ENCODE results near the gene AKR1B1.

Gene AKR1B1

DNA sequence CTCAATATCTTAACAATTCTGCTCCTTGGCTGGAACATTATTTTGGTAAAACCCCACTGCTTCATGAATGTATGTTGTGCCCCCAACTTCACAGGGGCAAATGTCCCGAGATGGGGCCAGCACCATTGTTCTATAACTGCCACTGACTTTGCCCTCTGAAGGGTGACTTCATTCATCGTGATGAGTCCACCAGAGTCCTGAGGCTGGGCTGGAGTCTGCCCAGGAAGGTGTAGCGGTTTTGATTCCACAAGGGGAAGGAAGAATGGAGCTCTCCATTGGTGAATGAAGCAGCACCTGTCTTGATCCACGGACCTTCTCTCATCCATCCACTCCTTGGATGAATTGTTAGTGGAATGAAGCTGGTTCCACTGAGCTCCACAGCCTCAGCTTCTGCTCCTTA is 18.4 kb downstream of the AKR1B1 start (continued):
- TF ChIP-seq, protein P1, sequence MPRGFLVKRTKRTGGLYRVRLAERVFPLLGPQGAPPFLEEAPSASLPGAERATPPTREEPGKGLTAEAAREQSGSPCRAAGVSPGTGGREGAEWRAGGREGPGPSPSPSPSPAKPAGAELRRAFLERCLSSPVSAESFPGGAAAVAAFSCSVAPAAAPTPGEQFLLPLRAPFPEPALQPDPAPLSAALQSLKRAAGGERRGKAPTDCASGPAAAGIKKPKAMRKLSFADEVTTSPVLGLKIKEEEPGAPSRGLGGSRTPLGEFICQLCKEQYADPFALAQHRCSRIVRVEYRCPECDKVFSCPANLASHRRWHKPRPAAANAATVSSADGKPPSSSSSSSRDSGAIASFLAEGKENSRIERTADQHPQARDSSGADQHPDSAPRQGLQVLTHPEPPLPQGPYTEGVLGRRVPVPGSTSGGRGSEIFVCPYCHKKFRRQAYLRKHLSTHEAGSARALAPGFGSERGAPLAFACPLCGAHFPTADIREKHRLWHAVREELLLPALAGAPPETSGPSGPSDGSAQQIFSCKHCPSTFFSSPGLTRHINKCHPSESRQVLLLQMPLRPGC (tag by site-specific recombination; IDR thresholded peaks at IDR 0.05), result no peak
- no peak for TF ChIP-seq ZFP69B (tag by site-specific recombination; IDR thresholded peaks at IDR 0.05)

DNA sequence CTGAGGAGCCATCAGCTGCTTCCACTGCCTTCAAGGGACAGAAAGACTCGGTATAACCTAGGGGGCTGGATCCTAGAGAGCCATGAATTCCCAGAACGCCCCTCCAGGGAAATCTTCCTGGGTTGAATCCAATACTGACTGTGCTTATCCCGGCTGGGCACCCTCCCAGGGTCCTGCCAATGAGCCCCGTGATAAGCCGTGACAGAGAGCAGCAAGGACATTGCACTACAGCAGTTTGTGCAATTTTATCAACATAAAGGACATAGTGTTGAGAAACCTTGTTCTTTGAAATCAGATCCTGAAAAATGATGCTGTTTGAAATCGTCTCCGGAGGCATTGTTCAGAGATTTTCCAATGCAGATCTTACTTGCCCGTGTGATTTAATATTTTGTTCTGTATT is 18.8 kb downstream of the AKR1B1 start:
- Histone ChIP-seq H3K9me3 (ENCODE audit: control insufficient read depth, insufficient read depth, low read depth, low read length) (no peaks in the 10 kb centered on the region), H3K36me3 (ENCODE audit: control insufficient read depth in 2 of 2, insufficient read depth in 1 of 2, low read length in 2 of 2) (peaks cover 3 to 58% of the 10 kb centered on the region in 2 experiments; a peak in 1 of 3 replicates), H3K4me3 (ENCODE audit: low read depth, low read length) (no peak overlapping the region), H3K27ac (ENCODE audit: extremely low read depth, low read depth, low read length) (no peak overlapping the region), H3K4me1 (ENCODE audit: control insufficient read depth, insufficient read depth, low read length) (no peaks in the 10 kb centered on the region)
- POLR2A ChIA-PET, result no interaction called here
- no peak for TF ChIP-seq ZBTB21 (tag by site-specific recombination; IDR thresholded peaks at IDR 0.05)
- no peak for TF ChIP-seq ZNF654 (tag by site-specific recombination; IDR thresholded peaks at IDR 0.05; ENCODE audit: low read depth)
- TF ChIP-seq, protein P2, sequence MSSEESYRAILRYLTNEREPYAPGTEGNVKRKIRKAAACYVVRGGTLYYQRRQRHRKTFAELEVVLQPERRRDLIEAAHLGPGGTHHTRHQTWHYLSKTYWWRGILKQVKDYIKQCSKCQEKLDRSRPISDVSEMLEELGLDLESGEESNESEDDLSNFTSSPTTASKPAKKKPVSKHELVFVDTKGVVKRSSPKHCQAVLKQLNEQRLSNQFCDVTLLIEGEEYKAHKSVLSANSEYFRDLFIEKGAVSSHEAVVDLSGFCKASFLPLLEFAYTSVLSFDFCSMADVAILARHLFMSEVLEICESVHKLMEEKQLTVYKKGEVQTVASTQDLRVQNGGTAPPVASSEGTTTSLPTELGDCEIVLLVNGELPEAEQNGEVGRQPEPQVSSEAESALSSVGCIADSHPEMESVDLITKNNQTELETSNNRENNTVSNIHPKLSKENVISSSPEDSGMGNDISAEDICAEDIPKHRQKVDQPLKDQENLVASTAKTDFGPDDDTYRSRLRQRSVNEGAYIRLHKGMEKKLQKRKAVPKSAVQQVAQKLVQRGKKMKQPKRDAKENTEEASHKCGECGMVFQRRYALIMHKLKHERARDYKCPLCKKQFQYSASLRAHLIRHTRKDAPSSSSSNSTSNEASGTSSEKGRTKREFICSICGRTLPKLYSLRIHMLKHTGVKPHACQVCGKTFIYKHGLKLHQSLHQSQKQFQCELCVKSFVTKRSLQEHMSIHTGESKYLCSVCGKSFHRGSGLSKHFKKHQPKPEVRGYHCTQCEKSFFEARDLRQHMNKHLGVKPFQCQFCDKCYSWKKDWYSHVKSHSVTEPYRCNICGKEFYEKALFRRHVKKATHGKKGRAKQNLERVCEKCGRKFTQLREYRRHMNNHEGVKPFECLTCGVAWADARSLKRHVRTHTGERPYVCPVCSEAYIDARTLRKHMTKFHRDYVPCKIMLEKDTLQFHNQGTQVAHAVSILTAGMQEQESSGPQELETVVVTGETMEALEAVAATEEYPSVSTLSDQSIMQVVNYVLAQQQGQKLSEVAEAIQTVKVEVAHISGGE (tag by site-specific recombination; conservative IDR thresholded peaks at IDR 0.05; ENCODE audit: low read depth), result no peak
- TF ChIP-seq ZSCAN16 (tag by site-specific recombination; IDR thresholded peaks at IDR 0.05), result no peak
- TF ChIP-seq ZFP3 (tag by site-specific recombination; IDR thresholded peaks at IDR 0.05; ENCODE audit: low read depth), result no peak
- TF ChIP-seq, protein P3, sequence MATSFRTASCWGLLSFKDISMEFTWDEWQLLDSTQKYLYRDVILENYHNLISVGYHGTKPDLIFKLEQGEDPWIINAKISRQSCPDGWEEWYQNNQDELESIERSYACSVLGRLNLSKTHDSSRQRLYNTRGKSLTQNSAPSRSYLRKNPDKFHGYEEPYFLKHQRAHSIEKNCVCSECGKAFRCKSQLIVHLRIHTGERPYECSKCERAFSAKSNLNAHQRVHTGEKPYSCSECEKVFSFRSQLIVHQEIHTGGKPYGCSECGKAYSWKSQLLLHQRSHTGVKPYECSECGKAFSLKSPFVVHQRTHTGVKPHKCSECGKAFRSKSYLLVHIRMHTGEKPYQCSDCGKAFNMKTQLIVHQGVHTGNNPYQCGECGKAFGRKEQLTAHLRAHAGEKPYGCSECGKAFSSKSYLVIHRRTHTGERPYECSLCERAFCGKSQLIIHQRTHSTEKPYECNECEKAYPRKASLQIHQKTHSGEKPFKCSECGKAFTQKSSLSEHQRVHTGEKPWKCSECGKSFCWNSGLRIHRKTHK (tag by site-specific recombination; IDR thresholded peaks at IDR 0.05), result no peak
- TF ChIP-seq ZNF701 (tag by site-specific recombination; IDR thresholded peaks at IDR 0.05), result no peak
- TF ChIP-seq HOXA7 (CRISPR knock-in tag; IDR thresholded peaks at IDR 0.05; ENCODE audit: borderline replicate concordance), result no peak
- TF ChIP-seq, protein P1 (tag by site-specific recombination; IDR thresholded peaks at IDR 0.05), result no peak
- no peak for TF ChIP-seq ZNF311 (tag by site-specific recombination; IDR thresholded peaks at IDR 0.05; ENCODE audit: borderline replicate concordance)
- no peak for TF ChIP-seq SALL2 (tag by site-specific recombination; IDR thresholded peaks at IDR 0.05; ENCODE audit: borderline replicate concordance)
- TF ChIP-seq ZNF223 (tag by site-specific recombination; IDR thresholded peaks at IDR 0.05), result no peak
- no peak for TF ChIP-seq ZNF274 (IDR thresholded peaks at IDR 0.05; ENCODE audit: low read length)
- TF ChIP-seq ZNF274 (tag by site-specific recombination; IDR thresholded peaks at IDR 0.05; ENCODE audit: borderline replicate concordance), result no peak
- TF ChIP-seq EGR2 (tag by site-specific recombination; IDR thresholded peaks at IDR 0.05; ENCODE audit: low read depth), result no peak
- TF ChIP-seq ZNF350 (tag by site-specific recombination; IDR thresholded peaks at IDR 0.05), result no peak
- CTCF ChIA-PET, result interaction anchor here (0.6 to 1.6 kb wide), 2 partner anchors 18 to 107 kb away, joined by 3 to 5 read pairs; no protein-coding TSS in a partner anchor
